ENCODE results near the gene ATXN10. TPM values are rescaled to one million over a fixed set of nuclear protein-coding genes. Genes with fewer than 3 reads are reported as not detected.
"Not testable (repeated sequence)": the region's sequence is repeated elsewhere in the genome, so short reads cannot be mapped to it uniquely, and the experiment has no call there.

Gene ATXN10, protein sequence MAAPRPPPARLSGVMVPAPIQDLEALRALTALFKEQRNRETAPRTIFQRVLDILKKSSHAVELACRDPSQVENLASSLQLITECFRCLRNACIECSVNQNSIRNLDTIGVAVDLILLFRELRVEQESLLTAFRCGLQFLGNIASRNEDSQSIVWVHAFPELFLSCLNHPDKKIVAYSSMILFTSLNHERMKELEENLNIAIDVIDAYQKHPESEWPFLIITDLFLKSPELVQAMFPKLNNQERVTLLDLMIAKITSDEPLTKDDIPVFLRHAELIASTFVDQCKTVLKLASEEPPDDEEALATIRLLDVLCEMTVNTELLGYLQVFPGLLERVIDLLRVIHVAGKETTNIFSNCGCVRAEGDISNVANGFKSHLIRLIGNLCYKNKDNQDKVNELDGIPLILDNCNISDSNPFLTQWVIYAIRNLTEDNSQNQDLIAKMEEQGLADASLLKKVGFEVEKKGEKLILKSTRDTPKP
- polyA plus RNA-seq (2013) = 64.4 and 67.4 TPM in 2 replicates

DNA sequence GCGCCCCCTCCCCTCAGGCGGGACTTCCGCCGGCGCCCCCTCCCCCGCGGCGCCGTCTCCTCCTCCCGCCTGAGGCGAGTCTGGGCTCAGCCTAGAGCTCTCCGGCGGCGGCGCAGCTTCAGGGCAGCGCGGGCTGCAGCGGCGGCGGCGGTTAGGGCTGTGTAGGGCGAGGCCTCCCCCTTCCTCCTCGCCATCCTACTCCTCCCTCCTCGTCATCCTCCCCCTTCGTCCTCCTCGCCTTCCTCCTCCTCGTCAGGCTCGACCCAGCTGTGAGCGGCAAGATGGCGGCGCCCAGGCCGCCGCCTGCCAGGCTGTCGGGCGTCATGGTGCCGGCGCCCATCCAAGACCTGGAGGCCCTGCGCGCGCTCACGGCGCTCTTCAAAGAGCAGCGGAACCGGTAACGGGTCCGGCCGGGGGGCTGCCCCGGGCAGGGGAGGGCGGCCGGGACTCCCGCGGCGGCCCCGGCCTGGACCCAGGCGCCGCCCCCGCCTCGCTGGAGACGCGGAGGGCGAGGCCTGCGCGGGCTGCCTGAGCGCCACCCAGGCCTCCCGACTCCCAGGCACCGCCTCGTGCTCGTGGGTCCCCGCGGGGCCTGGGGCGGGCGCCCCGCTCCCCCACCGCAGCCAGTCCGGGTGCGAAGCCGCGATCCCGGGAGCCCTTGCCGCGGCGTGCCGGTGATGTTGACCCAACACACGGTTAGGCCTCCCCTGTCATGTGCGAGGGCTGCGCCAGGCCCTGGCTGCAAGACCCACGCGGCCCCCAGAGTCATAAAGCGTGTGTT is at the start of gene ATXN10:
Gene ATXN10, plus strand, starts transcription at position 52 of the 781 bp plus-strand sequence. Its CDS starts 230 bp downstream, at position 282.
- Histone ChIP-seq H3K79me2 (ENCODE audit: control insufficient read depth, insufficient read depth, low read length, poor library complexity) (peaks cover 14% of the 10 kb centered on the region), H3K4me3 (ENCODE audit: low read depth, low read length) (peak within 1 kb of the TSS; percentile 100), H3K36me3 (ENCODE audit: control insufficient read depth in 1 of 2, insufficient read depth in 2 of 2, low read length in 2 of 2) (peaks cover 2 to 3% of the 10 kb centered on the region in 2 experiments), H3K4me2 (ENCODE audit: low read length) (peak within 1 kb of the TSS; percentile 76), H3K27me3 (ENCODE audit: insufficient read depth, low read length) (no peaks in the 10 kb centered on the region), H3K4me1 (ENCODE audit: control insufficient read depth in 1 of 2, insufficient read depth in 2 of 2, low read length in 2 of 2) (peaks cover 0 to 3% of the 10 kb centered on the region in 2 experiments), H3K79me1 (ENCODE audit: low read length) (peaks cover 14% of the 10 kb centered on the region), H2AK5ac (ENCODE audit: low read length) (peak within 1 kb of the TSS; percentile 68), H3K4ac (ENCODE audit: low read depth, low read length) (peak within 1 kb of the TSS; percentile 73), H4K8ac (ENCODE audit: low read depth, low read length) (peak within 1 kb of the TSS; percentile 88), H2BK5ac (ENCODE audit: low read depth, low read length, poor library complexity) (peak within 1 kb of the TSS; percentile 91), H3K18ac (ENCODE audit: low read length) (peak within 1 kb of the TSS; percentile 95), H3K14ac (ENCODE audit: low read length) (peak within 1 kb of the TSS; percentile 91), H3K9ac (ENCODE audit: low read length) (peak within 1 kb of the TSS; percentile 89), H2BK12ac (ENCODE audit: low read length) (peak within 1 kb of the TSS; percentile 1), H4K91ac (ENCODE audit: low read depth, low read length) (peak within 1 kb of the TSS; percentile 91), H4K12ac (ENCODE audit: low read depth, low read length) (peak within 1 kb of the TSS; percentile 70), H3K23ac (ENCODE audit: low read length) (no peak within 1 kb of the TSS), H3K9me3 (ENCODE audit: insufficient read depth, low read depth, low read length) (no peaks in the 10 kb centered on the region), H2AFZ (ENCODE audit: insufficient read depth, low read length, poor library complexity) (peak within 1 kb of the TSS; percentile 80), H3K27ac (ENCODE audit: low read depth, low read length) (peak within 1 kb of the TSS; percentile 87), H2BK120ac (ENCODE audit: insufficient read depth, low read length, poor library complexity) (peak within 1 kb of the TSS; percentile 89)
- peak; percentile 34 to 57 for DNase-seq
- no CpG with 5 or more reads among the region's 89 CpGs for WGBS (ENCODE audit: extremely low coverage, insufficient coverage, insufficient read length)

DNA sequence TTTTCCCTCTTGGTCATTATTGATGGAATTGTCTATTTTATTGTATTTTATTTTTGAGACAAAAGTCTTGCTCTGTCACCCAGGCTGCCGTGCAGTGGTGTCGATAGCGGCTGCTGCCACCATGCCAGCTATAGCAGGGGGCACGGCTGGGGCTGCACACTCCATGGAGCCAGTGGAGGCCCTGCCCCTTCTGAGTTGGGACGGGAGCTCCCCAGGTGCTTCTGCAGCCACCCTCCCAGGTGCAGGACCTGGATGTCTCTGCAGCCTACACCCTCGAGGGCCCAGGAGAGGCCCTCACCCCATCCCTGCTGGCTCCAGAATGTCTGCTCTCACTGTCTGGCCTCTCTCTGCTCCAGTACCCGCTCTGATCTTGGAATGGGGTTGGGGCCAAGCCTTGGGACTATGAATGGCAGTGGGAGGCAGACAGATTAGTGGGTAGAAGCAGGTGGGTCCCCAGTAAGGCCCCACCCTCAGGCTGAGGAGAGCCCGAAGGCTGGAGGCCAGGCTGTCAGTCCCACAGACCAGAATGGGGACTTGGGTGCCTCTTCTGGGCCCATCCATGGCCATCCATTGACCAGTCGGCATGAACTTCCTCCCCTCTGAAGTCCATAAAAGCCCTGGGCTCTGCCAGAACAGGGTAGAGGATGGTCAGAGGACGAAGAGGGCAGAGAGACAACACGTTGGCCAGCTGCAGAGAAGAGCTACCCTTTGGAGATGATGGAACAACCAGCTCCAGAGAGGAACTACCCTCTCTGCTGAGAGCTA is 49.6 kb upstream of the ATXN10 start:
- no peak overlapping the region for H2BK12ac ChIP-seq (ENCODE audit: low read length)
- no peak overlapping the region for H2AFZ ChIP-seq (ENCODE audit: insufficient read depth, low read length, poor library complexity)
- H3K4me2 ChIP-seq (ENCODE audit: low read length) = no peak overlapping the region
- no peaks in the 10 kb centered on the region for H3K9me3 ChIP-seq (ENCODE audit: insufficient read depth, low read depth, low read length)
- no peak overlapping the region for H4K8ac ChIP-seq (ENCODE audit: low read depth, low read length)
- no peak overlapping the region for H2BK5ac ChIP-seq (ENCODE audit: low read depth, low read length, poor library complexity)
- H3K4me3 ChIP-seq (ENCODE audit: low read depth, low read length) = no peak overlapping the region
- no peak overlapping the region for H2AK5ac ChIP-seq (ENCODE audit: low read length)
- H4K12ac ChIP-seq (ENCODE audit: low read depth, low read length) = no peak overlapping the region
- no CpG with 5 or more reads among the region's 11 CpGs for WGBS (ENCODE audit: extremely low coverage, insufficient coverage, insufficient read length)
- H3K36me3 ChIP-seq (ENCODE audit: control insufficient read depth in 1 of 2, insufficient read depth in 2 of 2, low read length in 2 of 2) = no peaks in the 10 kb centered on the region
- H3K4ac ChIP-seq (ENCODE audit: low read depth, low read length) = no peak overlapping the region
- H3K27me3 ChIP-seq (ENCODE audit: insufficient read depth, low read length) = no peaks in the 10 kb centered on the region
- H2BK120ac ChIP-seq (ENCODE audit: insufficient read depth, low read length, poor library complexity) = no peak overlapping the region
- no peak for DNase-seq
- no peak overlapping the region for H4K91ac ChIP-seq (ENCODE audit: low read depth, low read length)
- H3K18ac ChIP-seq (ENCODE audit: low read length) = no peak overlapping the region
- no peak overlapping the region for H3K14ac ChIP-seq (ENCODE audit: low read length)
- H3K79me1 ChIP-seq (ENCODE audit: low read length) = no peaks in the 10 kb centered on the region
- H3K79me2 ChIP-seq (ENCODE audit: control insufficient read depth, insufficient read depth, low read length, poor library complexity) = no peaks in the 10 kb centered on the region
- H3K4me1 ChIP-seq (ENCODE audit: control insufficient read depth in 1 of 2, insufficient read depth in 2 of 2, low read length in 2 of 2) = peaks cover 5 to 8% of the 10 kb centered on the region in 2 experiments
- H3K27ac ChIP-seq (ENCODE audit: low read depth, low read length) = no peak overlapping the region
- H3K23ac ChIP-seq (ENCODE audit: low read length) = no peak overlapping the region
- H3K9ac ChIP-seq (ENCODE audit: low read length) = no peak overlapping the region

DNA sequence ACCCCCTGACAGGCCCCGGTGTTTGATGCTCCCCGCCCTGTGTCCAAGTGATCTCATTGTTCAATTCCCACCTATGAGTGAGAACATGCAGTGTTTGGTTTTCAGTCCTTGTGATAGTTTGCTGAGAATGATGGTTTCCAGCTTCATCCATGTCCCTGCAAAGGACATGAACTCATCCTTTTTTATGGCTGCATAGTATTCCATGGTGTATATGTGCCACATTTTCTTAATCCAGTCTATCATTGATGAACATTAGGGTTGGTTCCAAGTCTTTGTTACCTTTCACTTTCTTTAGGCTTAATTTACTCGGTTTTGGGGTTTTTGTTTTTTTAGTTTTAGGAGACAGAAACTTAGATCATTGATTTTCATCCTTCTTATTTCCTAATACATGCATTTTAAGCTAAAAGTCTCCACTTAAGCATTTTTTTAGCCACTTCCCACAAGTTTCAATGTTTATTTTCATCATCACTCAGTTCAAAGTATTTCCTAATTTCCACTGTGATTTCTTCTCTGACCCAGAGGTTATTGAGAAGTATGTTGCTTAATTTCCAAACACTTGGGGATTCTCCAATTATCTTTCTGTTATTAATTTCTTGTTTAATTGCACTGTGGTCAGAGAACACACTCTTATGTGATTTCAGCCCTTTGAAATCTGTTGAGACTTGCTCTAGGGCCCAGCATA is 48.0 kb upstream of the ATXN10 start:
- not testable (repeated sequence) for H3K9ac ChIP-seq (ENCODE audit: low read length); H4K8ac ChIP-seq (ENCODE audit: low read depth, low read length)
- WGBS (ENCODE audit: extremely low coverage, insufficient coverage, insufficient read length) = no CpG with 5 or more reads among the region's 3 CpGs

More for the DNA sequence above, 48.0 kb upstream of the ATXN10 start:
- not testable (repeated sequence) for H2AFZ ChIP-seq (ENCODE audit: insufficient read depth, low read length, poor library complexity); H3K79me1 ChIP-seq (ENCODE audit: low read length); H4K91ac ChIP-seq (ENCODE audit: low read depth, low read length); H3K14ac ChIP-seq (ENCODE audit: low read length); H3K27ac ChIP-seq (ENCODE audit: low read depth, low read length); H3K23ac ChIP-seq (ENCODE audit: low read length); H3K9me3 ChIP-seq (ENCODE audit: insufficient read depth, low read depth, low read length); H2BK120ac ChIP-seq (ENCODE audit: insufficient read depth, low read length, poor library complexity); H3K36me3 ChIP-seq (ENCODE audit: control insufficient read depth in 1 of 2, insufficient read depth in 2 of 2, low read length in 2 of 2); H4K12ac ChIP-seq (ENCODE audit: low read depth, low read length); H2AK5ac ChIP-seq (ENCODE audit: low read length); H2BK5ac ChIP-seq (ENCODE audit: low read depth, low read length, poor library complexity); H3K4ac ChIP-seq (ENCODE audit: low read depth, low read length); H3K4me2 ChIP-seq (ENCODE audit: low read length); H3K4me3 ChIP-seq (ENCODE audit: low read depth, low read length); H3K27me3 ChIP-seq (ENCODE audit: insufficient read depth, low read length); H3K18ac ChIP-seq (ENCODE audit: low read length); DNase-seq; H3K79me2 ChIP-seq (ENCODE audit: control insufficient read depth, insufficient read depth, low read length, poor library complexity); H2BK12ac ChIP-seq (ENCODE audit: low read length)
- H3K4me1 ChIP-seq (ENCODE audit: control insufficient read depth in 1 of 2, insufficient read depth in 2 of 2, low read length in 2 of 2) = peaks cover 7 to 12% of the 10 kb centered on the region in 2 experiments

Measured in trophoblast cell (in vitro differentiated cells and primary cell).